GM12891 (cell line): ENCODE measurements around the gene HS3ST4.

Source experiments
- POLR2A ChIP-seq: IDR thresholded peaks from 2 replicates; pipeline ENCODE4 v1.6.1; 2011; ENCODE audit warnings: low read depth, low read length, control low read depth
- POLR2AphosphoS5 ChIP-seq: IDR thresholded peaks from 2 replicates; pipeline ENCODE4 v1.6.1; 2011; ENCODE audit warnings: low read depth, low read length, control low read depth

- no peak for TF ChIP-seq POLR2AphosphoS5
- no peak for TF ChIP-seq POLR2A
These were observed 438.2 kb downstream of the HS3ST4 start for GRCh38 chr16:26129997-26130396.
